ENCODE measurements around the gene FCHSD2. TPM values are rescaled to one million over a fixed set of nuclear protein-coding genes. Genes with fewer than 3 reads are reported as not detected.
"Not testable (repeated sequence)": the region's sequence is repeated elsewhere in the genome, so short reads cannot be mapped to it uniquely, and the experiment has no call there.

Gene FCHSD2
- total RNA-seq, 4 donors from 2014 or later: 20.4 to 42.4 (median 26.4) TPM

GRCh38 chr11:72793425-72794367 lies 348.4 kb downstream of the FCHSD2 start, which contains the start of gene STARD10:
Gene STARD10, minus strand, starts transcription at chr11:72794047. Its CDS starts 12,866 bp downstream, at chr11:72781181.
- intact Hi-C loops (cut with DNase I): loop anchor here (1.0 kb wide), 1 partner anchor 68 kb away; no protein-coding TSS in a partner anchor
- 3% methylated on average over 22 of the region's 55 CpGs for WGBS
- peak; percentile 99 for DNase-seq (ENCODE audit: extremely low spot score)
- Histone ChIP-seq H3K4me1 (peaks cover 30 to 33% (median 31%) of the 10 kb centered on the region in 4 donors), H3K27me3 (no peaks in the 10 kb centered on the region), H3K9me3 (no peaks in the 10 kb centered on the region), H3K4me3 (peak within 1 kb of the TSS; percentile 66 to 75 (median 68)), H3K36me3 (no peaks in the 10 kb centered on the region), H3K27ac (replicated peaks in 1 of 4) (peak within 1 kb of the TSS; percentile 87 to 95 (median 92))
- peak; percentile 80 to 86 for TF ChIP-seq POLR2AphosphoS5 (IDR thresholded peaks at IDR 0.05)
- TF ChIP-seq CTCF (IDR thresholded peaks at IDR 0.05): peak; percentile 94 to 100 (median 99)
- TF ChIP-seq POLR2A (IDR thresholded peaks at IDR 0.05; ENCODE audit: low read depth): no peak
- no peak for TF ChIP-seq EP300 (IDR thresholded peaks at IDR 0.05)

- Histone ChIP-seq H3K4me3 (peak overlapping the region; percentile 66 to 75 (median 68)), H3K27me3 (no peaks in the 10 kb centered on the region), H3K4me1 (peaks cover 30 to 33% (median 31%) of the 10 kb centered on the region in 4 donors), H3K27ac (replicated peaks in 1 of 4) (peak overlapping the region; percentile 87 to 95 (median 92)), H3K36me3 (no peaks in the 10 kb centered on the region), H3K9me3 (no peaks in the 10 kb centered on the region)
- no peak for DNase-seq (ENCODE audit: extremely low spot score)
- 63% methylated on average over 2 of the region's 2 CpGs for WGBS
- TF ChIP-seq POLR2A (IDR thresholded peaks at IDR 0.05; ENCODE audit: low read depth) (no peak), POLR2AphosphoS5 (IDR thresholded peaks at IDR 0.05) (no peak), EP300 (IDR thresholded peaks at IDR 0.05) (no peak), CTCF (IDR thresholded peaks at IDR 0.05) (no peak)
- intact Hi-C loops (cut with DNase I): loop anchor here (1.0 kb wide), 1 partner anchor 68 kb away; no protein-coding TSS in a partner anchor
Measured at GRCh38 chr11:72793076-72793424, 349.1 kb downstream of the FCHSD2 start.

- no peaks in the 10 kb centered on the region for H3K27me3 ChIP-seq
- peaks cover 30 to 33% (median 31%) of the 10 kb centered on the region in 4 donors for H3K4me1 ChIP-seq
- no peak for TF ChIP-seq POLR2AphosphoS5 (IDR thresholded peaks at IDR 0.05)
- TF ChIP-seq EP300 (IDR thresholded peaks at IDR 0.05): no peak
- TF ChIP-seq POLR2A (IDR thresholded peaks at IDR 0.05; ENCODE audit: low read depth): no peak
- TF ChIP-seq CTCF (IDR thresholded peaks at IDR 0.05): no peak
- H3K4me3 ChIP-seq: no peak overlapping the region
- 100% methylated on average over 1 of the region's 3 CpGs for whole genome bisulfite sequencing
- no peaks in the 10 kb centered on the region for H3K36me3 ChIP-seq
- peak overlapping the region; percentile 87 to 95 (median 92) for H3K27ac ChIP-seq (replicated peaks in 1 of 4)
- no peaks in the 10 kb centered on the region for H3K9me3 ChIP-seq
- no peak for DNase-seq (ENCODE audit: extremely low spot score)
- intact Hi-C loops (cut with DNase I): loop anchor here (1.0 kb wide), 1 partner anchor 67 kb away; no protein-coding TSS in a partner anchor
Measured at GRCh38 chr11:72792437-72793021, 349.6 kb downstream of the FCHSD2 start.

GRCh38 chr11:72791228-72791627 lies 350.9 kb downstream of the FCHSD2 start:
- H3K36me3 ChIP-seq; H3K27me3 ChIP-seq; intact Hi-C loops (cut with DNase I); H3K9me3 ChIP-seq; DNase-seq (ENCODE audit: extremely low spot score); H3K27ac ChIP-seq (replicated peaks in 1 of 4); H3K4me3 ChIP-seq: not testable (repeated sequence)
- 93% methylated on average over 7 of the region's 7 CpGs for WGBS
- H3K4me1 ChIP-seq: peaks cover 30 to 33% (median 31%) of the 10 kb centered on the region in 4 donors
